Hindlimb muscle (tissue), 1 donor: ENCODE results near the gene RPS6KA4. TPM values are rescaled to one million over a fixed set of nuclear protein-coding genes. Genes with fewer than 3 reads are reported as not detected.

Experiments used
- DNase-seq: peaks from one replicate; pipeline ENCODE4 v3.0.0-alpha.2; 2013
- polyA plus RNA-seq: library from polyadenylated mRNA; unstranded; fragments of 120-200 nt; gene quantifications from one replicate; pipeline ENCODE4 v1.2.1, GENCODE V29; 2013; ENCODE audit not compliant: insufficient read length

Gene RPS6KA4
- polyA plus RNA-seq, 1 donor, result 16.1 TPM

GRCh38 chr11:64327375-64327774 lies 31.6 kb upstream of the RPS6KA4 start:
- no peak for DNase-seq

- no peak for DNase-seq
These were observed 31.0 kb upstream of the RPS6KA4 start for GRCh38 chr11:64327993-64328392.

DNA sequence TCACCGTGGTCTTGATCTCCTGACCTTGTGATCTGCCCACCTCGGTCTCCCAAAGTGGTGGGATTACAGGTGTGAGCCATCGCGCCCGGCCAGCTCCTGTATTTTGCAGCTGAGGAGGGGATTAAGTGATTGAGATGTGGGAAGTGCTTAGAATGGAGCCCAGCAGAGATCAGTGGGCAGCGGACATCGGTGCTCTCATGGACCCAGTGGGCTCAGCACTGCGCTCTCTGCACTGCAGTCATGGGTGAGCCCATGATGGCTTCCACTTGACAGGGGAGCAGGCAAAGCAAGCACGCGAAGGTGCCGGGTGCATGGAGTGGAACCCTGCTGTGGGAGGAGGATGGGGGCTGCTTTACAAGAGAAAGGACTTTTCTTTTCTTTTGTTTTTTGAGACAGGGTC lies 28.1 kb upstream of the RPS6KA4 start:
- no peak for DNase-seq

DNA sequence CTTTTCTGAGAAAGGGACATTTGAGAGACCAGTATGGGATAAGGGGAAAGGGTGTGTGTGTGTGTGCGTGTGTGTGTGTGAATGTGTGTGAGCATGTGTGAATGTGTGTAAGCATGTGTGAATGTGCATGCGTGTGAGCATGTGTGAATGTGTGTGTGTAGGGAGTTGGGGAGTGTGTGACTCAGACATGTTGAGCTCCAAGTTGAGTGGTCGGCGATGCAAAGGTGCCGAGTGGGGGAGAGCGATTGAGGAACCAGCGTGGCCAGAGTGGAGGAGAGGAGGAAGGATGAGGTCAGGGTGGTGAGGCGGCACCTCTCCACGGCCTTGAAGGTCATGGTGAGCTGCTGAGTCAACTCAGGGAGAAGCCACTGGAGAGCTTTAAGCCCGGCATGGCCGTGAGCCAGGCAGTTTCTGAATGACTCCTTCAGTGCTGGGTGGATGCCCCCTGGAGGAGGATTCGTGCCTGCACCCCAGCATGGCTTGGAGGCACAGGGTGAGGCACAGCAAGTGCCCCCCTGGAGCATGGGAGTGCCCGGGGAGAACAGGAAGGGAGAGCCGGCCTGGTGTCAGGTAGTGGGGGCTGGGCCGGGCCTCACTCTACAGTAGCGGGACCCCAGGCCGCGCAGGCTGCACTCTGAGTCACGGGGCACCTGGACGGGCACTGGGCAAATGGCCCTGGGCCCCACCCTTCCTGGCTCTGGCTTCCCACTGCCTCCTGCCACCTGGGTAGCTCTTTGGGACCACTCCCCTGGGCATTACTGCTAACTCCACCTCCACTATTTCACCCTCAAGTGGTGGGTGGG lies 27.2 kb upstream of the RPS6KA4 start:
- DNase-seq, result no peak

DNA sequence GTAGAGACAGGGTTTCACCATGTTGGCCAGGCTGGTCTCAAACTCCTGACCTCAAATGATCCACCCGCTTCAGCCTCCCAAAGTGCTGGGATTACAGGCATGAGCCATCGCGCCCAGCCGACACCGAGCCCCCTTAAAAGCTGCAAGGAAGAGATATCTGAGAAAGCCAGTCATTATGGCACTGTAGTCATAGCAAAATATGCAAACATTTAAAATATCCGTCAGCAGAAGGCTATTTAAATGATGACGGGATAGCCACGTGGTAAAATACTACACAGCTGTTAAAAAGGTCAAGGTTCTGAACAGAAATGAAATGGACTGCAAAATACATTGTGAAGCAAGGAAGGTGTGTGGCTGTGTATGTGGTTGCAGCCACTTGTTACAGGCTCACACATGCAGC lies 25.4 kb upstream of the RPS6KA4 start:
- no peak for DNase-seq

DNA sequence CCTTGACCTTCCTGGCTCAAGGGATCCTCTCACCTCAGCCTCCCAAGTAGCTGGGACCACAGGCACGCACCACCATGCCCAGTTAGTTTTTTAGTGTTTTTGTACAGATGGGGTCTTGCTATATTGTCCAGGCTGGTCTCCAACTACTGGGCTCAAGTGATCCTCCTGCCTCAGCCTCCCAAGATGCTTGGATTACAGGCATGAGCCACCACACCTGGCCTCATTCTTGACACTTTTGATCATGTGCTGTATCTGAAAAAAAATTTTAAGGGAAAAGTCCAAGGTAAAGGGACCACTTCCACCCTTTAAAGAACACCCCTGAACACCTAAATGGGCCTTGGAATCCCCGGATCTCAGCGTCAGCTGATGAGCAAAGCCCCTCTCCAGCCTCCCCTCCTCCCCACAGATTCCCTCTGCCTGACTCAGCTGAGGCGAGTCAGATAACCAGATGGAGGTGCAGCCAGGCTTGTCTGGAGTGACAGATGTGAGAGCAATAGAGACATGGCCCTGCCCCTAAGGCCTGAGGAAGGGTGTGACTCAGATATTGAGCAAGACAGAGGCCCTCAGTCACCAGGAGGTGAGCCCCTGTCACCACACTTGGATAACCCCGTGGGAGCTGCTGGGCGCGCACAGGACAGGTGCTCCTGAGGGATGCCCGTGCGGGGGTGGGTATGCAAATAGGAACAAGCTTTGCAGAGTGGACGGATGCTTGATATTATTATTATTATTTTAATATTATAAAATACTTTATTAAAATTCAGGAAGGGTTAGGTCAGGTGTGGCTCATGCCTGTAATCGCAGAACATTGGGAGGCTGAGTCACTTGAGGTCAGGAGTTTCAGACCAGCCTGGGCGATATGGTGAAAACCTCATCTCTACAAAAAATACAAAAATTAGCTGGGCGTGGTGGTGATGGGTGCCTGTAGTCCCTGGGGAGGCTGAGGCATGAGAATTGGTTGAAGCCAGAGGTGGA lies 23.9 kb upstream of the RPS6KA4 start:
- DNase-seq, result no peak

- DNase-seq, result no peak
These were observed 21.3 kb upstream of the RPS6KA4 start for GRCh38 chr11:64337538-64338249.

- DNase-seq, result no peak
These were observed 20.2 kb upstream of the RPS6KA4 start for GRCh38 chr11:64338716-64339115.

DNA sequence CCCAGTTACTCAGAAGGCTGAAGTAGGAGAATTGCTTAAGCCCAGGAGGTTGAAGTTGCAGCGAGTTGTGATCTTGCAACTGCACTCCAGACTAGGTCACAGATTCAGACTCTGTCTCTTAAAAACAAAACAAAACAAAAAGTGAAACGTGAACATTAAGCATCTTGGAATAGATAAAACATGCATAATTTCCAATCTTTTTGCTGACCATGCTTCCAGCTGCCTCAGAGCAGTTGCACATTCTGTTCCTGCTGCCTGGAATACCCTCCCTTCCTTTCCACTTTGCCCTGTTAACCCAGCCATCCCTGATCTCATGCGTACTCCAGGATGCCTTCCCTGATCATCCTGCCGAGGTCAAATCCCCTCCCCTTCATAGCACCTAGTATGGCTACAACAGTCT lies 19.7 kb upstream of the RPS6KA4 start:
- no peak for DNase-seq

DNA sequence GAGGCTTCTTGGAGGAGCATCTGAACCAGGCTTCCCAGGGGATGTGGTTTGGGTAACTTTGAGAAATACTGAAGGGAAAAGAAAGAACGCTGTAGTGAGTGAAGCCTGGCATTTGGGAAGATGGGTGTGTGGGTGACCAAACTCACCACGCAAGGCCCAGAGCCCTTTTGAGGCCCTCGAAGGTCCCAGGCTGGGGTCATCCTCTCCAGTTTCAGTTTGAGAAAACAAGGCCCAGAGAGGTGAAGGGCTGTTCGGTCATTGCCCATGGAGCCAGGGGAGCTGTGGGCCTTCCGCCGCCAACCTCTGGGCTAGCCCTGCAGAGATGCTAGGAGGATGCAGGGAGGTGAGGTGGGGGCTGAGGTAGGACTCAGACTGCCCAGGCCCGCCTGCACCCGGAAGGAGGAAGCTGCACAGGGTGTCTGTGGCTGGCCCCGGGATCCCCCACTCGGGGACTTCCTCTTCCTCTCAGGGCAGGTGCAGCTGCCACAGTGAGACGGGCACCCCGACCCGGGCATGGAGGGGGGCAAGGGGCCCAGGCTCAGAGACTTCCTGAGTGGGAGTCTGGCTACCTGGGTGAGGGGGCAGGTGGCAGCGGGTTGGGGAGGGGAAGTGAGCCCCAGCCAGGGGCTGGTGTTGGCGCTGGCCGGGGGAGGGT lies 19.1 kb upstream of the RPS6KA4 start, which contains the start of gene CCDC88B:
Gene CCDC88B, plus strand, starts transcription at position 451 of the 655 bp plus-strand sequence. Its CDS starts 63 bp downstream, at position 514.
- no peak for DNase-seq

GRCh38 chr11:64340671-64341335 lies 18.2 kb upstream of the RPS6KA4 start:
- no peak for DNase-seq

GRCh38 chr11:64341429-64341828 lies 17.5 kb upstream of the RPS6KA4 start:
- DNase-seq, result no peak

GRCh38 chr11:64341851-64342791 lies 16.8 kb upstream of the RPS6KA4 start:
- DNase-seq, result peak; percentile 71

DNA sequence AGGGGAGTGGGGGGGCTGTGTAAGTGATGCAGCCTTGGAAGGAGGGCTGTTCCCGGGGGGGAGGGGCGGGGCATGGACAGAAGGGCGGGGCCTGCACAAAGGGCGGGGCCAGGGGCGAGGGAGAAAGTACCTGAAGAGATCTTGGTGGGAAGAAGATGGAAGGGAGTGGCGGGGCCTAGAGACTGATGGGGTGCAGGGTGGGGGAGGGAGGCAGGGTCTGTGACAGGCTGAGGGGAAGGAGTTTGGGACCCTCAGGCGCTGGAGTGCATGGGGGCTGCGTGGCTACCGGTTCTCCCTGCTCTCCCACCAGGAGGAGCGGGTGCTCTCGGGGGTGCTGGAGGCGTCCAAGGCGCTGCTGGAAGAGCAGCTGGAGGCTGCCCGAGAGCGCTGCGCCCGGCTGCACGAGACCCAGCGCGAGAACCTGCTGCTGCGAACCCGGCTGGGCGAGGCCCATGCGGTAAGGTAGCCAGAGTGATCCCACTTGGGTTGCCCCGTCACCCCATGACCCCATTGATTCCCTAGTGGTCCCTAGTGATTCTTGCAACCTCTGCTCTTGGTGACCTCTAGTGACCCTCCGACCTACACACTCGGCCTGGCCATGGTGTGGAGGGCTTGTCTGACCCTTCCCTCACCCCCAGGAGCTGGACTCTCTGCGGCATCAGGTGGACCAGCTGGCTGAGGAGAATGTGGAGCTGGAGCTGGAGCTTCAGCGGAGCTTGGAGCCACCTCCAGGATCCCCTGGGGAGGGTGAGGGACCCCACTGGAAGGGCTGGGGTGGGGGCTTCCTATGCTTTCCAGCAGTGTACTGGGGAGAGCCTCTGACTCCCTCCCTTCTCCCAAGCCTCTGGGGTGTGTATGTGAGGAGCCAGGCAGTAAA lies 15.9 kb upstream of the RPS6KA4 start:
- DNase-seq, result no peak

DNA sequence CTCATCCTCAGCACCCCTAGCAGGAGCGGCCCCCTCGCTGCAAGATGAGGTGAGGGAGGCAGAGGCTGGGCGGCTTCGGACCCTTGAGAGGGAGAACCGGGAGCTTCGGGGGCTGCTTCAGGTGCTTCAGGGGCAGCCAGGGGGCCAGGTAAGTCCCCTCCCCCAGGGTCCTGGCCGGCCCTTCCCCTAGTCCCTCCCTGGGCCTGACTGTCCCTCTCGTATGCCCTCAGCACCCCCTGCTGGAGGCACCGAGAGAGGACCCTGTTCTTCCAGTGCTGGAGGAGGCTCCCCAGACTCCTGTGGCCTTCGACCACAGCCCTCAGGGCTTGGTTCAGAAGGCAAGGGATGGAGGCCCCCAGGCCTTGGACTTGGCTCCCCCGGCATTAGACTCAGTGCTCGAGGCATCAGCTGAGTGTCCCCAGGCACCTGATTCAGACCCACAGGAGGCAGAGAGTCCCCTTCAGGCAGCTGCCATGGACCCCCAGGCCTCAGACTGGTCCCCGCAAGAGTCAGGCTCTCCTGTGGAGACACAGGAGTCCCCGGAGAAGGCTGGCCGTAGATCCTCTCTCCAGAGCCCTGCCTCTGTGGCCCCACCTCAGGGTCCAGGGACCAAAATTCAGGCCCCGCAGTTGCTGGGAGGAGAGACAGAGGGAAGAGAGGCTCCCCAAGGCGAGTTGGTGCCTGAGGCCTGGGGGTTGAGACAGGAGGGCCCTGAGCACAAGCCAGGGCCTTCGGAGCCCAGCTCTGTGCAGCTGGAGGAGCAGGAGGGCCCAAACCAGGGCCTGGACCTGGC lies 15.0 kb upstream of the RPS6KA4 start:
- DNase-seq, result no peak

DNA sequence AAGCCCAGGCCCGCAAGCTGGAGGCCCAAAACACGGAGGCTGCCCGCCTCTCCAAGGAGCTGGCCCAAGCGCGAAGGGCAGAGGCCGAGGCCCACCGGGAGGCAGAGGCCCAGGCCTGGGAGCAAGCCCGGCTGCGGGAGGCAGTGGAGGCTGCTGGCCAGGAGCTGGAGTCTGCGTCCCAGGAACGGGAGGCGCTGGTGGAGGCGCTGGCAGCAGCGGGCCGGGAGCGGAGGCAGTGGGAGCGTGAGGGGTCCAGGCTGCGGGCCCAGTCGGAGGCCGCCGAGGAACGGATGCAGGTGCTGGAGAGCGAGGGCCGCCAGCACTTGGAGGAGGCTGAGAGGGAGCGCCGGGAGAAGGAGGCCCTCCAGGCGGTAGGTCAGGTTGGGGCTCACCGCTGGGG lies 14.2 kb upstream of the RPS6KA4 start:
- DNase-seq, result no peak

DNA sequence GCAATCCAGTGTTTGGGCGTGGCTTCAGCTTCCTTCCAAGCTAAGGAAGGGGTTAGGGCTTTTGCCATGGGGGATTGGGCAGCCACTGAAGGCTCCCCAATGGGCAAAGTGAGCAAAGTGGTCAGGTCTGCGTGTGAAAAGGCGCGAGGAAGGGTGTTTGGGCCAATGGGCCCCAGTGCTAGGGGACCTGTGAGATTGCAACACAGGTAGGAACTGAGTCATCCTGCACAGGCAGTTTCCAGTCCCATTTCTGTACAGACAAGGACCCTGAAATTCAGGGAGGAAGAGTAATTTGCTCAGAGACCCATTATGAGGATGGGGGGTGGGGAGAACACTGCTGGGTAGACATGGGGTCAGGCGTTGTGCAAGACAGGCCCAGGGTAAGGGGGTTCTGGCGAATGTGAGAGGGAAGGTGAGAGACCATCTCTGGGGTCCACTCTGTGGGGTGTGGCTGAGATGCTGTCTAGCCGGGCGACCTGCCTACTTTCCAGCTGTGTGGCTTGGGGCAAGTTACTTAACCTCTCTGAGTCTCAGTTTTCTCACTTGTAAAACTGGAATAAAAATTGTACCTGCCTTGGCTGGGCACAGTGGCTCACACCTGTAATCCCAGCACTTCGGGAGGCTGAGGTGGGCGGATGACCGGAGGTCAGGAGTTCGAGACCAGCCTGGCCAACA lies 11.6 kb upstream of the RPS6KA4 start:
- DNase-seq, result no peak
